Glutamatergic neuron (in vitro differentiated cells): Measurements from ENCODE around the gene STEAP4. TPM values are rescaled to one million over a fixed set of nuclear protein-coding genes. Genes with fewer than 3 reads are reported as not detected.

ENCODE experiments used
- DNase-seq: peaks from one replicate; pipeline ENCODE4 v3.0.0; 2022
- H3K27ac Mint-ChIP-seq: one replicate; pipeline ENCODE4 v1.8.0; 2020; ENCODE audit warnings: mild to moderate bottlenecking, mixed read lengths, inconsistent platforms; ENCODE audit not compliant: unreplicated experiment
- H3K27me3 Mint-ChIP-seq: one replicate; pipeline ENCODE4 v1.8.0; 2020; ENCODE audit warnings: mild to moderate bottlenecking, moderate library complexity, mixed read lengths, inconsistent platforms; ENCODE audit not compliant: unreplicated experiment
- H3K36me3 Mint-ChIP-seq: one replicate; pipeline ENCODE4 v1.8.0; 2020; ENCODE audit warnings: mild to moderate bottlenecking, mixed read lengths, inconsistent platforms; ENCODE audit not compliant: unreplicated experiment
- H3K4me1 Mint-ChIP-seq: one replicate; pipeline ENCODE4 v1.8.0; 2020; ENCODE audit warnings: mild to moderate bottlenecking, low read depth, mixed read lengths, inconsistent platforms; ENCODE audit not compliant: unreplicated experiment
- H3K4me3 Mint-ChIP-seq: one replicate; pipeline ENCODE4 v1.8.0; 2020; ENCODE audit warnings: mild to moderate bottlenecking, mixed read lengths, inconsistent platforms; ENCODE audit not compliant: unreplicated experiment
- H3K9me3 Mint-ChIP-seq: one replicate; pipeline ENCODE4 v1.8.0; 2020; ENCODE audit warnings: mild to moderate bottlenecking, moderate library complexity, mixed read lengths, inconsistent platforms; ENCODE audit not compliant: unreplicated experiment
- total RNA-seq: library from RNA; stranded (reverse); fragmentation: NEBNext Ultra II Directional; extraction: Animal tissue kit (Norgen Biotek cat#: 25700); gene quantifications from one replicate; pipeline ENCODE4 v1.2.1, GENCODE V29; 2021; ENCODE audit not compliant: unreplicated experiment
- TF ChIP-seq, protein P1 (sequence below): fragments of 200-600 bp; sonication (generic); IDR thresholded peaks from one replicate; pipeline ENCODE4 v1.5.0; 2021; ENCODE audit not compliant: partially characterized antibody, unreplicated experiment

STEAP4 gene
- total RNA-seq, 1 donor from 2014 or later = not detected

DNA sequence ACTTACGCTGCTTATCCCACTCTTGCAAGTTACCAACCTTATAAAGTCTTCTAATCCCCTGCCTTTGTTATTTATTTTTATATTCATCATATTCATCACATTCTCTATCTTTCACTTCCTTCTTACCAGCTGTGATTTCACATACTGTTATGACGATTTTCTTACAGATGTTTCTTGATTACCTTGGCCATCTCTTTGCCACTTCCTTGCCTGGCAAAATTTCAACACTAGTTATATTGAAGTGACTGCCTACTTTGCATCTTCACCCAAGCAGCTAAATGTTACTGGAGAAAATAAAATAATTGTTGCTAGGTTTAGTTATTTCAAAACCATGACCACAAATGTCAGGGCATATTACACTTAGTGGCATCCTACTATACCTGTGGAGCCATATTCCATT is 8.8 kb upstream of the STEAP4 start:
- H3K36me3 Mint-ChIP-seq = no peaks in the 10 kb centered on the region
- peaks cover 3% of the 10 kb centered on the region for H3K27me3 Mint-ChIP-seq
- TF ChIP-seq, protein P1, sequence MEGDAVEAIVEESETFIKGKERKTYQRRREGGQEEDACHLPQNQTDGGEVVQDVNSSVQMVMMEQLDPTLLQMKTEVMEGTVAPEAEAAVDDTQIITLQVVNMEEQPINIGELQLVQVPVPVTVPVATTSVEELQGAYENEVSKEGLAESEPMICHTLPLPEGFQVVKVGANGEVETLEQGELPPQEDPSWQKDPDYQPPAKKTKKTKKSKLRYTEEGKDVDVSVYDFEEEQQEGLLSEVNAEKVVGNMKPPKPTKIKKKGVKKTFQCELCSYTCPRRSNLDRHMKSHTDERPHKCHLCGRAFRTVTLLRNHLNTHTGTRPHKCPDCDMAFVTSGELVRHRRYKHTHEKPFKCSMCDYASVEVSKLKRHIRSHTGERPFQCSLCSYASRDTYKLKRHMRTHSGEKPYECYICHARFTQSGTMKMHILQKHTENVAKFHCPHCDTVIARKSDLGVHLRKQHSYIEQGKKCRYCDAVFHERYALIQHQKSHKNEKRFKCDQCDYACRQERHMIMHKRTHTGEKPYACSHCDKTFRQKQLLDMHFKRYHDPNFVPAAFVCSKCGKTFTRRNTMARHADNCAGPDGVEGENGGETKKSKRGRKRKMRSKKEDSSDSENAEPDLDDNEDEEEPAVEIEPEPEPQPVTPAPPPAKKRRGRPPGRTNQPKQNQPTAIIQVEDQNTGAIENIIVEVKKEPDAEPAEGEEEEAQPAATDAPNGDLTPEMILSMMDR = no peak
- no peak overlapping the region for H3K4me3 Mint-ChIP-seq
- H3K27ac Mint-ChIP-seq = no peak overlapping the region
- no peaks in the 10 kb centered on the region for H3K9me3 Mint-ChIP-seq
- no peaks in the 10 kb centered on the region for H3K4me1 Mint-ChIP-seq
- no peak for DNase-seq

DNA sequence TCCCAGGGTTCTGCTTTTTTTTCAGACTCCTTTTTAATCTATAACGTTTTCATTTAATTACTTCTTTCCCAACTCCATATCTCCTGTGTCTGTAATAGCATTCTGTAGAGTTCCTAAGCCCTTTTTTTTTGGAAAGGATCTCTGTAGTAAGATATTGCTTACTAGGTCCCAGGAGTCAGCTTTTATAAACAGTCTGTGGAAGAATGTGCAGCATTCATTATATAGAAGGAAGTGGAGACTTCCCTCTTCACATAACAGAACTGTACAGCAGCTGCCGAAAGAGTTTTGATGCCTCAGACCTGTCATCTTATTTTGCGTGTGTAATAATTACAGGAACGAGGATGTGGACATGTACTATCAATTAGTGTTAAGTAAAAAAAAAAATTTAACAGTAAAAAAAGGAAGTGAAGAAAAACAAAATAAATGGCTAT is 7.4 kb upstream of the STEAP4 start:
- Mint-ChIP-seq H3K36me3 (no peaks in the 10 kb centered on the region), H3K4me3 (no peak overlapping the region), H3K4me1 (no peaks in the 10 kb centered on the region), H3K9me3 (no peaks in the 10 kb centered on the region), H3K27ac (no peak overlapping the region), H3K27me3 (peaks cover 3% of the 10 kb centered on the region)
- no peak for DNase-seq
- TF ChIP-seq, protein P1 = no peak

DNA sequence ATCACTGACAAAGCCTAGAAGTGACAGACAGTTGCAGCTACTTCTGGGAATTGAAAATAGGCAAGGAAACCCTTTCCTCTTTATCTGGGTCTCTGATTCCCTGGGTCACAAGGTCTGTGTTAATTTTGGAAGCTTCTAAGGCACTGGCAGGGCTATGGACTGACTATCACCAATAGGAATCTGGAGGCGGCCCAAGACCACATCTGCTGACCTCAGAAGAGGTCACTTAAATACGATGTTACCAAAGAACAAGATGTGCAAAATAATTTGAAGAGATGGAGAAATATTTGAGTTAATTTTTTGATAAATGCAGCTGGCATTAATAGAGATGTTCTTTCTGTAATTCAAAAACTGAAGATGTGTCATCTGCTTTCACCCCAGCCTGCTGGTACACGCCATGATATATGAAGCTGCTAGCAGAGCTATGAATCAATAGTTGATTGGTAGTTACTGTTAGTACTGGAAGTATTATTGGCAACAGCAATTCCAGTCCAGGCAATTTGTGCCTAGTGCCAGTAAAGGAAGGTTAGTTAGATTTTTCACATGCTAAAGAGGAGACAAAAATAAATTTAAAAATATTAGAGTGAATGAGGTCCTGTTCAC is 5.5 kb upstream of the STEAP4 start:
- Mint-ChIP-seq H3K9me3 (no peaks in the 10 kb centered on the region), H3K27ac (no peak overlapping the region)
- TF ChIP-seq, protein P1 = no peak

DNA sequence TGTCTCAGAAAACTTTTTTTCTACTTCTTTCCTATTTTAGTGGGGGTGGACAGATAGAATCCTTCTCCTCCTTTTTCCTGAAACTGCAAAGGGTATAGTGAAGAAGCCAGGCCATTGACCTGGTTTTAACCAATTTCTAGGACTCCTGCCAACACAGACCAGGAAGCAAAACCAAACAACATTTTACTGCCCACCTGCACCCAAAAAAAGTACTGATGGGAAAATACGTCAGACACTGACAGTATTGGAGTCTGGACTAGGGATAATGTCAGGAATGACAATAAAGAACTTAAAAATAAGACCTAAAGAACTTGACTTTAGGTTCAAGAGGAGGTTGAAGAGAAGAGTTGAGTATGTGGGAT is 5.0 kb upstream of the STEAP4 start:
- H3K9me3 Mint-ChIP-seq = no peaks in the 10 kb centered on the region
- peaks cover 4% of the 10 kb centered on the region for H3K27me3 Mint-ChIP-seq
- no peaks in the 10 kb centered on the region for H3K4me1 Mint-ChIP-seq
- TF ChIP-seq, protein P1 = no peak
- no peaks in the 10 kb centered on the region for H3K36me3 Mint-ChIP-seq
- H3K27ac Mint-ChIP-seq = no peak overlapping the region
- DNase-seq = no peak
- H3K4me3 Mint-ChIP-seq = no peak overlapping the region

More for the DNA sequence above, 5.5 kb upstream of the STEAP4 start:
- DNase-seq = no peak
- H3K4me1 Mint-ChIP-seq = no peaks in the 10 kb centered on the region
- H3K27me3 Mint-ChIP-seq = peaks cover 3% of the 10 kb centered on the region
- H3K36me3 Mint-ChIP-seq = no peaks in the 10 kb centered on the region
- H3K4me3 Mint-ChIP-seq = no peak overlapping the region

DNA sequence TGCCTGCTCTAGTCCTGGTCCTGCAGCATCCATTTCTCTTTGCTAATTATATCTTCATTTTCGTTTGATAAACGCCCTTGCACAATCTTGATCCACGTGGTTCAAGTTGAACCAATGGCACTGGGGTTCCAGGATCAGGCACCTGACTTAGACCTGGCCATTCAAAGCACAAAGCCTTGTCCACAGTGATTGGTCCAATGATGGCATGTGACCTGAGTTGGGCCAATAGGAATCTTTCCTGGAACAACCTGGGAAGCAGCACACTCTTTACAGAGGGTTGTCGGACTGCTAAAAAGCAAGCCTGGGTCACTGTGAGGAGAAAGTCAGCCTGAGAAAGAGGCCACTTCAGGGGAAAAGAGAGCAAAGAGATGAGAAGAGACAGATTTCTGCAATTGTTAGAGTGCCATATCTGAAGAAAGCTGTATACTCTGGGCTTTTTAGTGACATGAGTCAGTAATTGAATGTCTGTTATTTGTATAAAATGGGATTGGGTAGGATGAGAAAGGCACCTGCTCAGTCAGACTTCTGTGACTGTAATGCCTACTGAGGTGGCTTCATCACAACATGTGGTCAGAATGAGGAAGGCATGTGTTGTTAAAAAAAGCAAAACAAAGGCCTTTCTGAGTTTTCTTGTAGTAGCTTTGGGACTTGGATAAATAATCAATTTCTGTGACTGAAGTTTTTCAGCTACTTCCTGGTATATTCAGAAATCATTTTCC is 4.4 kb upstream of the STEAP4 start:
- H3K36me3 Mint-ChIP-seq = no peaks in the 10 kb centered on the region
- DNase-seq = no peak
- H3K27ac Mint-ChIP-seq = no peak overlapping the region
- no peaks in the 10 kb centered on the region for H3K4me1 Mint-ChIP-seq
- TF ChIP-seq, protein P1 = no peak
- peaks cover 7% of the 10 kb centered on the region for H3K27me3 Mint-ChIP-seq
- H3K4me3 Mint-ChIP-seq = no peak overlapping the region
- H3K9me3 Mint-ChIP-seq = no peaks in the 10 kb centered on the region
